Stimulated activated CD8-positive, alpha-beta memory T cell treated with anti-CD3 and anti-CD28 coated beads, Interleukin-4, amount 100 ng/mL, for 1 hour (primary cell): ENCODE results near the gene USP34.

Experiments used
- DNase-seq, 2 donors: peaks; one replicate each; pipeline ENCODE4 v3.0.0-alpha.2; 2020; ENCODE audit warnings: low read depth in 2 of 2, low spot score in 1 of 2

The USP34 gene

GRCh38 chr2:61327173-61327572 lies 143.7 kb downstream of the USP34 start:
- no peak for DNase-seq

DNA sequence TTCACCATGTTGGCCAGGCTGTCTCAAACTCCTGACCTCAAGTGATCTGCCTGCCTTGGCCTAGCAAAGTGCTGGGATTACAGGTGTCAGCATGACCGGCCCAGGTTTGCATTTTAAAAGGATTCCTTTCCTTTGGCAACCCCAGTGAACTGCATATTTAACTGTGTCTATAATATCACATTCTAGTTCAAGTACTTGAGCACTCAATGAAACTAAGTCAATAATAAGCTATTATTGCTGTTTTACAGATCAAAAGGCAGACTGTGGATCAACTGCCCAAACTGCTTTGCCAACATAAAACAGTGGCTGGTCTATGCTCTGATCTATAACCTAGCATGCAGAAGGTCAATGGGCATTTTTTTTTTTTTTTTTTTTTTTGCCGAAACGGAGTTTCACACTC lies 144.5 kb downstream of the USP34 start:
- no peak for DNase-seq

DNA sequence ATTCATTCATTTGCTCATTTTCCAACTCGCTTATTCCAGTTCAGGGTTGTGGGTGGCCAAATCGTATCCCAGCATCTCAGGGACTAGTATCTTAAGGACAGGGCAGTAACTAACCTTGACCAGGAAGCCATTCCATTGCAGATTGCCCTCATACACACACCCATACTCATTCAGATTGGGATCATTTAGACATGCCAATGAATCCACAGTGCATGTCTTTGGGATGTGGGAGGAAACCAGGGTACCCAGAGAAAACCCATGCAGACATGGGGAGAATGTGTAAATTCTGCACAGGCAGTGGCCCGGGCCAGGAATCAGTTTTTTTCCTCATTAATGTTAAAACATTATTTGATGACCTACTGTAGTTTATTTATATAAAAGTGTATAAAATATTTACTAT lies 150.7 kb downstream of the USP34 start:
- DNase-seq: no peak

DNA sequence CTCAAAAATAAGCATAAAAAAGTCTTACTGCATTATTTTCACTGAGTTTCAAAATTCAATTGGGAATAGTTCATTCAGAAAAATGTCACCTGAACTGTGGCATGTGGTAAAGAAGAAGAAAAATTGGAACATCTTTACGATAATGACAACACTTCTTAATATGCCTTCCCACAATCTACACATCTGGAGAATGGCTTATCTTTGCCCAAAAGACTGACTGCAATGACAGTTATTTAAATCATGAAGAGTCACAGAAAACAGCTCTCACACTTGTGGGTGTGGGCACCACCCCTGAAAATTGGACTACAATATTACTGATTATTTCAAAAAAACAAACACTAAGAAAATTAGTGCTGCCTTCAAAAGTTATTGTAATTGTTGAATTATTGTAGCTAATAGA lies 152.3 kb downstream of the USP34 start:
- DNase-seq: no peak

- DNase-seq: no peak
Observed at GRCh38 chr2:61295981-61296380, 174.9 kb downstream of the USP34 start.

- DNase-seq: no peak
Observed at GRCh38 chr2:61291851-61292575, 178.9 kb downstream of the USP34 start.

DNA sequence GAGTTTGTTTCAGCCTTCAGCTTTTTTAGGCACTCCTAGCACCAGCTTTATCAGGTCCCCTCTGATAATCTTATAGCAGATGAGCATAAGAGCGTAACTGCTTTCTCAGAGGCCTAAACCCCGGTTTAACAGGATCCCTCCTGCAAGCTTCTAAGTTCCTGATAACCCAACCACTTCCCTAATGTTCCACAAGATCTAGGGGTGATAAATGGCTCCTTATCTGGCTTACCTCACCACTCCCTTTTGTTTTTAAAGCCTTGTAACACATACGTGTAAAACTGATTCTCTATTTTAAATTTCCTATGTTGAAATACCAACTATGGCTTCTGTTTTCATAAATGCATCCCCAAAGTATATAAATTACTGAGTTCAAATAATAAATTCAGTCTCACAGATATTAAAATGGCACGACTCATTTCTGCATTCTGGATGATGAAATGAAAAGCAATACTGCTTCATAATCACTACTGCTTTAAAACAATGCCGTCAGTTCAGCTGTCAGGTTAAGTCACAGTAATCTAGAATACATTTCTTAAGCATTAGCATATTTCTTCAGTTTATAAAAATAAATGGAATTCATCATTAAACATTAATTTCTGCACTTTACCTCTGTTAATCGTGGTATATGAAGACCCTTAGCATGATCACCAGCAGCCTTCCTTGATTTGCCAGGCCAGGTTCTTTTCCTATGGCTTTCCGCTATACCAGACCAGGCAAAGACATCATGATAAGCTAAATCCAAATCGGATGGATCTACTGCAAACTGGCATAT lies 182.6 kb downstream of the USP34 start:
- no peak for DNase-seq

- no peak for DNase-seq
Observed at GRCh38 chr2:61287254-61287653, 183.6 kb downstream of the USP34 start.

- no peak for DNase-seq
Observed at GRCh38 chr2:61283443-61284160, 187.3 kb downstream of the USP34 start.

DNA sequence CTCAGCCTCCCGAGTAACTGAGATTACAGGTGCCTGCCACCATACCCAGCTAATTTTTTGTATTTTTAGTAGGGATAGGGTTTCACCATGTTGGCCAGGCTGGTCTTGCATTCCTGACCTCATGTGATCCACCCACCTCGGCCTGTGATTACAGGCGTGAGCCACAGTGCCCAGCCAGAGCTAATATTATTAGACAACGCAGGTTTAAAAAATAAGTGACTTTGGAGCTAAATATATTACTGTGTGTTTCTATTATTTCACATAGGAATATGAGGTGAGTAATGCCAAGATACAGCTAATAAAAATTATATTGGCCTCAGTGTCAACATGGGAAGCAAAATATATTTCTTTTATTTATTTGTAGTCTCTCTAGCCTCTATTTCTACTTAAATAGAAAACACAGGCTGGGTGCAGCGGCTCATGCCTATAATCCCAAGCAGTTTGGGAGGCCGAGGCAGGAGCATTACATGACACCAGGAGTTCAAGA lies 188.7 kb downstream of the USP34 start:
- DNase-seq: no peak

- no peak for DNase-seq
Observed at GRCh38 chr2:61281321-61281720, 189.6 kb downstream of the USP34 start.

DNA sequence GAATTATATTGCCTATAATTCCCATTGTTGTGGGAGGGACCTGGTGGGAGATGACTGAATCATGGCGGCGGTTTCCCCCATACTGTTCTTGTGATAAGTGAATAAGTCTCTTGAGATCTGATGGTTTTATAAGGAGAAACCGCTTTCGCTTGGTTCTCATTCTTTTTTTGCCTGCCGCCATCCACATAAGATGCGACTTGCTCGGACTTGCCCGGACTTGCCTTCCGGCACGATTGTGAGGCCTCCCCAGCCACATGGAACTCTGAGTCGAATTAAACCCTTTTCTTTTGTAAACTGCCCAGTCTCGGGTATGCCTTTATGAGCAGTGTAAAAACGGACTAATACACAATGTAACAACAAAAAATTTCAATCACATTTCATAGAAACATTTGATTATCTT lies 193.1 kb downstream of the USP34 start:
- DNase-seq: no peak

DNA sequence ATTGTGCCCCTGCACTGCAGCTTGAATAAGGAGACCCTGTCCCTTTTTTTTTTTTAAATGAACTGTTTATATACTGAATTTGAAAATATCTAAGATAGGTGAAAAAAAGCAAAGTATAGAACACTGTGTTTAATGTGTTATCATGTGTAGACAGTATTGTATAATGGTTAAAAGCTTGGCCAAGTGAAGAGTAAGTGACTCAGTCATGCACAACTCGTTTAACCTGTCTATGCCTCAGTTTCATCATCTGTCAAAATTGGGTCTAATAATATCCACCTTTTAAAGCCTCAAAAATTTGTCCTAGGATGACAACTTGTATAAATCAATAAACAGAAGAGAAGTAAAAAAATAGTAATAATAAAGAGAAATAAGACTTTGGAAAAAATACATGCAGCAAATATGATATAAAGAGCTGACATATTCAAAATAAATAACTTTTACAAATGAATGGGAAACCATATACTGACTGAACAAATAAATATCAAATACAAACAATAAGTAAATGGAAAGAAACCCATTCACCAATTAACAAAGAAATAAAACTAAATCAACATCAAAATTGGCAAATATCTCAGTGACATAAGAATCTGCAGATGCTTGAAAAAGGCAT lies 195.2 kb downstream of the USP34 start:
- DNase-seq: no peak

DNA sequence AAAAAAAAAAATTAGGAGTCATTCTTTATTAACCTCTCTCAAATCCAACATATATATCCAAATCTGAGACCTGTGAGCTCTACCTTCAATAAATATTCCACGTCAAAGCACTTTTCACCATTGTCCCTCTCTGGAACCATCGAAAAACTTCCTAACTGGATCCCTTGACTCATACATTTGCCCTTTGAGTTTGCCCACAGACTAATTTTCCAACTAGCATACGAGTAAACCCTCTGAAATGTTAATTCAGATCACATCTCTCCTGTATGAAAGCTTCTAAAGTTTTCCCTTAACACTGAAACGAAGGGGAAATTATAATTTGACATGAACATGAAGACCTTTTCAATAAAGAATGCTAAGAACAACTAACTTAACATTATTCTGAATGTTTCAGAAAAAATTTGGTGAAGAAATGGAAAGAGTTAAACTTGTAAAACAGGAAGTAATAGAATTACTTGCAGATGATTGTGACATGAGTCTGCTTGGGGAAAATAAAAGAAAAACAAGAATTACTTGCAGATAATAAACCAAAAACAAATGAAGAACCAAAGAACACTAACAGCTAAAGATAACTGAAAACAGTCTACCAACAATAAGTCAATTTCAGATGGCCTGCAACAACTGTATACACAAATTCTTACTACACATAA lies 198.3 kb downstream of the USP34 start:
- no peak for DNase-seq

- no peak for DNase-seq
Observed at GRCh38 chr2:61268249-61268648, 202.6 kb downstream of the USP34 start.

GRCh38 chr2:61266632-61267505 lies 204.0 kb downstream of the USP34 start:
- no peak for DNase-seq

DNA sequence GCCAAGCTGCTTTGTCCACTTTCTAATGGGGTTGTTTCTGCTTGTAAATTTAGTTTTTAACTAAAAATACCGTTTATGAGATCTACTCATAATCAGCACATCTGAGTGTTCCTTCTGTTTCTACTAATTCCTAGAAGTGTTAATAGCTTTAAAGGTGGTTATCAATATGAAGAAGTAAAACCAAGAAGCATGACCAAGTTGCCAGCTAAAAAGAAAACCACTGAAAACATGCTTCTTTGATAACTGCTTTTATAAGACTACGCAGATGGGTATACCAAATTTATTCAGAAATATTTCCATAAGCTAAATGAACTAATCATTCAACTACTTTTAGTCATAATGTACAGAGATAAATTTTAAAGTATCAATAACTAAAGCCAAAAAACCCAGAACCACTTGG lies 207.1 kb downstream of the USP34 start:
- DNase-seq: no peak

- no peak for DNase-seq
Observed at GRCh38 chr2:61262699-61263098, 208.2 kb downstream of the USP34 start.

- DNase-seq: no peak
Observed at GRCh38 chr2:61257446-61257845, 213.4 kb downstream of the USP34 start.
